Activated CD8-positive, alpha-beta memory T cell treated with anti-CD3 and anti-CD28 coated beads for 4 hours (primary cell): Measurements from ENCODE around the gene ZNF646.

Experiments used
- DNase-seq, 2 donors: peaks; one replicate each; pipeline ENCODE4 v3.0.0-alpha.2; 2020; ENCODE audit warnings: low read depth in 2 of 2

Gene ZNF646

DNA sequence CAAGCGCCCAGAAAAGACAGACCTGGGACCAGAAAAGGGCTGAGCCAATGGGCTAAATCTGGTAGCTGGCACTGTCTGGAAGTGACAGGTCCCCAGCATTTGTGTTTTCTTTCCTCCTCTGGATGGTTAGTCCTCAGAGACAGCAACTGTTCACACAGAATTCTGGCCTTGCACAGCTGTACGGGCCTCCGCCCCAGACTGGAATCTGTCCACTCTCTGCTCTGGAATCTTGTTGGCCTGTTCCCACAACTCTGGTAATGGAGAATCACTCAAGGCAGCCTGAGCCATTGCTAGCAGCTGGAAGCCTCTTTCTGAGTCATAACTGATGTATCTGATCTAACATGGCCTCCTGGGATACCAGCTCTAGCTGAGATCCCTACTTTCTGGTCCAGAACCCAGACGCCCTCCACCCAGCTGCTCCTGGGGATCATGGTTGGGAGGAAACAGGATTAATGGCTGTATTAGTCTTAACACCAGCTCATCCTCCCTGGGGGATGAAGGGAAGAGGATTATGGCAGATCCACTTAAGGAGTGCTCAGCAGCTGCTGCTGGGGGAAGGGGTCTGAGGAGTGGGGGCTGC lies 9.2 kb upstream of the ZNF646 start:
- no peak for DNase-seq

DNA sequence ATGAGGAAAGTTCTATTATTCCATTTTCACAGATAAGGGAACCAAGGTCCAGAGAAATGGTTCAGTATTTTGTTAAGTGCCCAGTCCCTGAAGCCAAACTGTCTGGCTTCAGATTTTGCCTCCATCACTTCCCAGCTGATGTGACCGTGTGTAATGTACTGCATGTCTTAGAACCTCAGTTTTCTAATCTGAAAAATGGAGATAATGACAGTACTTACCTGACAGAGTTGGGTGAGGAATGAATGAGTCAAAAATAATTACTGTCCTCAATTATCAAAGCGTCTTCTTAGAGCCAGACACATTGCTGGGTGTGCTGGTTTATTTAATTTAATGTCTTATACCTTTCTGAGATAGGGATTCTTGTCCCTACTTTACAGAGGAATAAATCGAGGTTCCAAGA lies 6.9 kb upstream of the ZNF646 start:
- no peak for DNase-seq

DNA sequence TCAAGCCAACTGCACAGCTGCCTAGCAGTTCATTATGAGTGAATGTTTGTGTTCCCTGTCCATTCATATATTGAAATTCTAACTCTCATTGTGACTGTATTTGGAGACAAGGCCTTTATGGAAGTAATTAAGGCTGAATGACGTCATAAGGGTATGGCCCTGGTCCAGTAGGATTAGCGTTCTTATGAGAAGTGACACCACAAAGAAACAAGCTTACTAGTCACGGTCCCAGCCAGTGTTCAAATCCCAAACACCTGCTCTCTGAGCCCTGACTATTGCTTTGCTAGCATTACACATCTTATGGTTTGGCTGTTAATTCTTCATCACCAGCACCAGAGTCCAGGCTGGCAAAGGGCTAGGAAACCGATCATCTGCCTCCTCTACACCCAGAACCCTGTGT lies 2.4 kb upstream of the ZNF646 start:
- no peak for DNase-seq

DNA sequence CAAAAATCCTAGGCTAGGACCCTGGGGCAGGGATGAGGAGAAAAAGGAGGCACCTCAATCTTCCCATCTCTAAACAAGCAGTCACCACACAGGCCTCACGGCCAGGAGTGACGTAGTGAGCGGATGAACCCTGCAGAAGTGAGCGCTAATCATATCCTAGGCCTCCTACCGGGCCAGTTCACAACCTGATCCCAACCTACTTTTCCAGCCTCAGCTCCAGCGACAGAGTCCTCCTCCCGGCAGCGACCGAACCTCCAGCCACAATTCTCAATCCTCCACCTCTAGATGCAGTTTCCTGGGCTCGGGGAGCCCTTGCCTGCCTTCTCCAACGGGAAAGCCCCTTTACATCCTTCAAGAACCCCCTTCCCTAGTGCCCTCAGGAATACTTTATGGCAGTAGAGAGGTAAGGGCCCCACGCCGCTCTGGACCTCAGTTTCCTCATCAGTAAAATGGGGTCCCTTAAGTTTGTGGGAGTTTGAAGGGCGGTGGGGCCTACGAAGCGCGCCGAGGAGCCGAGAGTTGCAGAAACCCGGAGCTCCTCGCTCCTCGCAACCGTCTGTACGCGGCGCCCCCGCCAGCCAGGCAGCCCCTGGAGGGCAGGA lies 1.6 kb upstream of the ZNF646 start:
- DNase-seq = no peak

DNA sequence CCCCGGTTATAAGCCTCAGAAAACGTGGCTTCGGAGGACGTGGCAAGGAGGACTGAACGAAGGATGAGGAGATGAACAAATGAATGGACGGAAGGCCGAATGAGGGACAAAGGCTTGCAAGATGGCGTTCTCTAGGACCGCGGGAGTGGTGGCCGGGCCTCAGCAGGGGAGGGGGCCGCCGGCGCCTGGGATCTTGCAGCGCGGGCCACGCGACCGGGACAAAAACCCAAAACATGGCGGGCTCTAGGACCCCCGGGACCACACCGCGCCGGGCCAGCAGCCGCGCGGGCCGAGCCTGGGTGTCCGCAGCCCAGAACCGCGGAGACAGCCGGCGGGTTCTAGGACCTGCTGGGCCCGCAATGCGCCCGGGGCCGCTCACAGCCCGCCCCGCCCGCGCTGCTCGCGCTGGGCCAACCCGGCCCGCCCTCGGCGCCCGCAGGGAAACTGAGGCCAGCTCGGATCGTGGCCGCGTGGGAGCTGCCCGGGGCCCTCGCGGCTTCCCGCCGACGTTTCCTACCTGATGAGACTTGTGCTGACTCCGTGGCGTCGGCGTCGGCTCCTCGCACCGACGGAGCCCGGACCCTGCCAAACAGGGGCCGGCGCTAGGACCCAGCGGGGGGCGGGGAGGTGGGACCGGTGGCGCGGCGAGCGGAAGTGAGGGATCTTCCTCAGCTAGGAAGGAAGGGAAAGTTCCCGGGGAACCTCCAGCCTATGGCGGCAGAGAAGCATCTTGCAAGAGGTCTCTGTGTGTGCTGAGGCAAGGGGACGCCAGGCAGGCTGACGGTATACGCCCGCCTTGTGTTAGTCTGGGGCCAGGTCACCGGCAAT lies 866 bp upstream of the ZNF646 start:
- peak; percentile 69 to 74 for DNase-seq

DNA sequence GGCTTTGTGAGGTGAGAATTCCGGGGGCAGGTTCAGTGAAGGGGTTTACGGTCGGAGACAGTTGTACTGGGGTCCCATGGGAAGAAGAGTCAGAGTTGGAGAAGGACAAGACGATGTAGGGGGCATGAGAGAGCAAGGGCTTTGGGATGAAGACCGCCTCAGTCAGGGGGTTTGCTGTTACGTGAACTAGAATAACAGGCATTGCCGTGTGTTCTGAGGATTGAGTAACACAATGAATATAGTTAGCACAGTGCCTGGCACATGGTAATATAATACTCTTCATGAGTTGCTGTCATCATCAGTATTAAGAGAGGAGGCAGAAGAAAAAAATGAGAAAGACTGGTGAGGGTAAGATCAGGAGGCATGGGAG lies 577 bp downstream of the ZNF646 start:
- no peak for DNase-seq

DNA sequence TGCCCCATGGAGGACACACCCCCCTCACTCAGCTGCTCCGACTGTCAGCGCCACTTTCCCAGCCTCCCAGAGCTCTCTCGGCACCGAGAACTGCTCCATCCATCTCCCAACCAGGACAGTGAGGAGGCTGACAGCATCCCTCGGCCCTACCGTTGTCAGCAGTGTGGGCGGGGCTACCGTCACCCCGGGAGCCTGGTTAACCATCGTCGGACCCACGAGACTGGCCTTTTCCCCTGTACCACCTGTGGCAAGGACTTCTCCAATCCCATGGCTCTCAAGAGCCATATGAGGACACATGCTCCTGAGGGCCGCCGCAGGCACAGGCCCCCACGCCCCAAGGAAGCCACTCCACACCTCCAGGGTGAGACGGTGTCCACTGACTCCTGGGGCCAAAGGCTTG lies 2.1 kb downstream of the ZNF646 start:
- DNase-seq = no peak

DNA sequence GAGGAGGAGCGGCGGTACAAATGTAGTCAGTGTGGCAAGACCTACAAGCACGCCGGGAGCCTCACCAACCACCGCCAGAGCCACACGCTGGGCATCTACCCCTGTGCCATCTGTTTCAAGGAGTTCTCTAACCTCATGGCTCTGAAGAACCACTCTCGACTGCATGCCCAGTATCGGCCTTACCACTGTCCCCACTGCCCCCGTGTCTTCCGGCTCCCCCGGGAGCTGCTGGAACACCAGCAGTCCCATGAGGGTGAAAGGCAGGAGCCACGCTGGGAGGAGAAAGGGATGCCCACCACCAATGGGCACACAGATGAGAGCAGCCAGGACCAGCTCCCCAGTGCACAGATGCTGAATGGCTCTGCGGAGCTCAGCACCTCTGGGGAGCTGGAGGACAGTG lies 2.8 kb downstream of the ZNF646 start:
- no peak for DNase-seq

DNA sequence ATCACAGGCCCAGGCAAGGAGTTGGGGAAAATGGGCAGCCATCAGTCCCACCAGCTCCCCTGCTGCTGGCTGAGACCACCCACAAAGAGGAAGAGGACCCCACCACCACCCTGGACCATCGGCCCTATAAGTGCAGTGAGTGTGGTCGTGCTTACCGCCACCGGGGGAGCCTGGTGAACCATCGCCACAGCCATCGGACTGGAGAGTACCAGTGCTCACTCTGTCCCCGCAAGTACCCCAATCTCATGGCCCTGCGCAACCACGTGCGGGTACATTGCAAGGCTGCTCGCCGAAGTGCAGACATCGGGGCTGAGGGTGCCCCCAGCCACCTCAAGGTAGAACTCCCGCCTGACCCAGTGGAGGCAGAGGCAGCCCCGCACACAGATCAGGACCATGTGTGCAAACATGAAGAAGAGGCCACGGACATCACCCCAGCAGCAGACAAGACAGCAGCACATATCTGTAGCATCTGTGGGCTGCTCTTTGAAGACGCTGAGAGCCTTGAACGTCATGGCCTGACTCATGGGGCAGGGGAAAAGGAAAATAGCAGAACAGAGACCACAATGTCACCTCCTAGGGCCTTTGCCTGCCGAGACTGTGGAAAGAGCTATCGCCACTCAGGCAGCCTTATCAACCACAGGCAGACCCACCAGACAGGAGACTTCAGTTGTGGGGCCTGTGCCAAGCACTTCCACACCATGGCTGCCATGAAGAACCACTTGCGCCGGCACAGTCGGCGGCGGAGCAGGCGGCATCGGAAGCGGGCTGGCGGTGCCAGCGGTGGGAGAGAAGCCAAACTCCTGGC lies 3.6 kb downstream of the ZNF646 start:
- DNase-seq = no peak

DNA sequence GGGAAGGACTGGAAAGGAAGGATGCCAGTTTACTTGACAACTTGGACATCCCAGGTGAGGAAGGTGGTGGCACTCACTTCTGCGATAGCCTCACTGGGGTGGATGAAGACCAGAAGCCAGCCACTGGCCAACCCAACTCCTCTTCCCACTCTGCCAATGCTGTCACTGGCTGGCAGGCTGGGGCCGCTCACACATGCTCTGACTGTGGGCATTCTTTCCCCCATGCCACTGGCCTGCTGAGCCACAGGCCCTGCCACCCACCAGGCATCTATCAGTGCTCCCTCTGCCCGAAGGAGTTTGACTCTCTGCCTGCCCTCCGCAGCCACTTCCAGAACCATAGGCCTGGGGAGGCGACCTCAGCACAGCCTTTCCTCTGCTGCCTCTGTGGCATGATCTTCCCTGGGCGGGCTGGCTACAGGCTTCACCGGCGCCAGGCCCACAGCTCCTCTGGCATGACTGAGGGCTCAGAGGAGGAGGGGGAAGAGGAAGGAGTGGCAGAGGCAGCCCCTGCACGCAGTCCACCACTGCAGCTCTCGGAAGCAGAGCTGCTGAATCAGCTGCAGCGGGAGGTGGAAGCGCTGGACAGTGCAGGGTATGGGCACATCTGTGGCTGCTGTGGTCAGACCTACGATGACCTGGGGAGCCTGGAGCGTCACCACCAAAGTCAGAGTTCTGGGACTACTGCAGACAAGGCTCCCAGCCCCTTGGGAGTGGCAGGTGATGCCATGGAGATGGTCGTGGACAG lies 4.5 kb downstream of the ZNF646 start:
- no peak for DNase-seq

DNA sequence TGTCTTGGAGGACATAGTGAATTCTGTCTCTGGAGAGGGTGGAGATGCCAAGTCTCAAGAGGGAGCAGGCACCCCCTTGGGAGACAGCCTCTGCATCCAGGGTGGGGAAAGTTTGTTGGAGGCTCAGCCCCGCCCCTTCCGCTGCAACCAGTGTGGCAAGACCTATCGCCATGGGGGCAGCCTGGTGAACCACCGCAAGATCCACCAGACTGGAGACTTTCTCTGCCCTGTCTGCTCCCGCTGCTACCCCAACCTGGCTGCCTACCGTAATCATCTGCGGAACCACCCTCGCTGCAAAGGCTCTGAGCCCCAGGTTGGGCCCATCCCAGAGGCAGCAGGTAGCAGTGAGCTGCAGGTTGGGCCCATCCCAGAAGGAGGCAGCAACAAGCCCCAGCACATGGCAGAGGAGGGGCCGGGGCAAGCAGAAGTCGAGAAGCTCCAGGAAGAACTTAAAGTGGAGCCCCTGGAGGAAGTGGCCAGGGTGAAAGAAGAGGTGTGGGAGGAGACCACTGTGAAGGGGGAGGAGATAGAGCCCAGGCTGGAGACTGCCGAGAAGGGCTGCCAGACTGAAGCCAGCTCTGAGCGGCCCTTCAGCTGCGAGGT lies 5.2 kb downstream of the ZNF646 start:
- DNase-seq = no peak

DNA sequence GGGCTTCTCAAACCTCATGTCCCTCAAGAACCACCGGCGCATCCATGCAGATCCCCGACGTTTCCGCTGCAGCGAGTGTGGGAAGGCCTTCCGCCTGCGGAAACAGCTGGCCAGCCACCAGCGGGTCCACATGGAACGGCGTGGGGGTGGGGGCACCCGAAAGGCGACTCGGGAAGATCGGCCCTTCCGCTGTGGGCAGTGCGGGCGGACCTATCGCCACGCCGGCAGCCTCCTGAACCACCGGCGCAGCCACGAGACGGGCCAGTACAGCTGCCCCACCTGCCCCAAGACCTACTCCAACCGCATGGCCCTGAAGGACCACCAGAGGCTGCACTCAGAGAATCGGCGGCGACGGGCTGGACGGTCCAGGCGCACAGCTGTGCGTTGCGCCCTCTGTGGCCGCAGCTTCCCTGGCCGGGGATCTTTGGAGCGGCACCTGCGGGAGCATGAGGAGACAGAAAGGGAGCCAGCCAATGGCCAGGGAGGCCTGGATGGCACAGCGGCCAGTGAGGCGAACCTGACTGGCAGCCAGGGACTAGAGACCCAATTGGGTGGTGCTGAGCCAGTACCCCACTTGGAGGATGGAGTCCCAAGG lies 5.9 kb downstream of the ZNF646 start:
- no peak for DNase-seq

DNA sequence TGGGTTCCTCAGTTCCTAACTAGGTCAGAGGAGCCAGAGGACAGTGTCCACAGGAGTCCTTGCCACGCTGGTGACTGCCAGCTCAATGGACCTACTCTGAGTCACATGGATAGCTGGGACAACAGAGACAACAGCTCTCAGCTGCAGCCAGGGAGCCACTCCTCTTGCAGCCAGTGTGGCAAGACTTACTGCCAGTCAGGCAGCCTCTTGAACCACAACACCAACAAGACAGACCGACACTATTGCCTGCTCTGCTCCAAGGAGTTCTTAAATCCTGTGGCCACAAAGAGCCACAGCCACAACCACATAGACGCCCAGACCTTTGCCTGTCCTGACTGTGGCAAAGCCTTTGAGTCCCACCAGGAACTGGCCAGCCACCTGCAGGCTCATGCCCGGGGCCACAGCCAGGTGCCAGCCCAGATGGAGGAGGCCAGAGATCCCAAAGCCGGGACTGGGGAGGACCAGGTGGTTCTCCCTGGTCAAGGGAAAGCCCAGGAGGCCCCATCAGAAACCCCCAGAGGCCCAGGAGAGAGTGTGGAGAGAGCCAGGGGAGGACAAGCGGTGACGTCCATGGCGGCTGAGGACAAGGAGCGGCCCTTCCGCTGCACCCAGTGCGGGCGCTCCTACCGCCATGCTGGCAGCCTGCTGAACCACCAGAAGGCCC lies 6.7 kb downstream of the ZNF646 start:
- DNase-seq = no peak

DNA sequence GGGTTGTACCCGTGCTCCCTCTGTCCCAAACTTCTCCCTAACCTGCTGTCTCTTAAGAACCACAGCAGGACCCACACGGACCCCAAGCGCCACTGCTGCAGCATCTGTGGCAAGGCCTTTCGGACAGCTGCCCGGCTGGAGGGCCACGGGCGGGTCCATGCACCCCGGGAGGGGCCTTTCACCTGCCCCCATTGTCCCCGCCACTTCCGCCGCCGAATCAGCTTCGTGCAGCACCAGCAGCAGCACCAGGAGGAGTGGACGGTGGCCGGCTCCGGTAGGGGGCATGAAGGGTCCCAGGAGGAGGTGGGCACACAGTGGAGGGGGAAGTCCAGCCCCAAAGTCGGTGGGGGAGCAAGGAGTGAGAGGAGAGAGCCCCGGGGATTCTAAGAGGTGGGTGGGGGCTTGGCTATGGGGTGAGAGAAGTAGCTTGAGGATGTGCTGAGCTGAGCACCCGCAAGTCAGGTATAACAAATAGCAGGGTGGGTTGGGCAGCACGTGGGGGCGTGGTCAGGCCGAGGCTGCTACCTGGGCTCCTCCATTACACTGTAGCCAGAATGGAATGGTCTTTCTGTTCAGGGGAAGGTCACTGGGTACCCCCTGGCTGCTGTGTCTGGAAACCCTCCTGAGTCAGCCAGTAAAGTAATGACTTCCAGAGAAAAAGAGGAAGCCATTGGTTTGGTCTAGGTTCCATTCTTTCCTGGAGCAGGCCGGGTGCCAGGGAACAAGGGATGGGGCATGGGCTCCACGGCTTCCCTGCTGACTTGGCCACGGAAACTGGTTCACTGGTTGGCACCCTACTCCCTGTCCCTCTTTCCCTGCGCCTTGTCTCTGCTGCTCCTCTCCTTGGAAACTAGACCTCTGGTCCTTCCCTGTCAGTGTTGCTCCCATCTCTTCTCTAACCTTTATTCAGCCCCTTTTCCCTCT lies 7.5 kb downstream of the ZNF646 start:
- DNase-seq = no peak

DNA sequence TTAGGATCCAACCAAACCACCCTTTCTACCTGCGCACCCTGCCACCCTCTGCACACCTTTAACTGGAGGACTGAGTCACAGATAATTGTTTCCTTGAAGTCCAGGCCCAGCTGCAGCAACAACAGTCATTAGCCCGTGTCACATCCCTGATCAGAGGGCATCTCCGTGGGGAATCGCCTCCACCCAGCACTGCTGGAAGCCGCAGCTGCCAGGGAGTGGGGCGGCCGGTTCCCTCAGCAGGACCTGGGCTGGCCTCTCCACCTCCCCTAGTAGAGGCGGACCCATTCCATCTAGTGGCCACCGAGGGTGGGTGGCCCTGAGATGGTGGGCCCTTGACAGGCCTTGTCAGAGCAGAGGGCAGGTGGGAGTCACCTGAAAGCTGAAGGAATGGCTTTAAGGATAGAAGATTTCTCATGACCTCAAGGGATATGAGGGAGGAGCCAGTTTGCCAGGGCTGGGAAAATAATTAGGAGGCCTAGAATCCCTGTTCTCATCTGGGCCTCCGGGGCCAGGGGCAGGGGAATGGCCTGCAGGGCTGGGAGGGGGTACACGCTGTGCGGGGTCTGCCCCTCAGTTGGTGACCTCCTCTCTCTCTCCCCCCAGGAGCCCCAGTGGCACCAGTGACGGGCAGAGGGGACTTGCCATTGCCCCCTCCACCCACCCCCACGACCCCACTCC lies 8.3 kb downstream of the ZNF646 start:
- DNase-seq = no peak

DNA sequence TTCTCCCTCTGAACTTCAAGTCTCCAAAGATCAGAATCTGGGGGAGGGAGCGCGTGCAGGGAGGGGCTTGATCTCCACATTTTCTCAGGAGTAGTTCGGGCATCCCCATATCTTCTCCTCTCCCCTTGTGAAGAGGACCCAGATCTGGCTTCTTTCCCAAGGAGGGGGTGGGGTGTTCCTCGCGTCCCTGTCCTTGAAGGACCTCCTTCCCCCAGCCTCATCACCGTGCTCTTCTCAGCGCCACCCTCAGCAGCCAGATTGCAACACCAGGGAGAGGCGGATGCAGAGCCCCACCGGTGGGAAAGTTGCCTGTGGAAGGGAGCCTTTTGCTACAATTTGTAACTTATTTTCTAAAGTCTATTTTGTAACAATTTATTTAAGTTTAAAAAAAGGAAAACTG lies 8.9 kb downstream of the ZNF646 start:
- DNase-seq = no peak

DNA sequence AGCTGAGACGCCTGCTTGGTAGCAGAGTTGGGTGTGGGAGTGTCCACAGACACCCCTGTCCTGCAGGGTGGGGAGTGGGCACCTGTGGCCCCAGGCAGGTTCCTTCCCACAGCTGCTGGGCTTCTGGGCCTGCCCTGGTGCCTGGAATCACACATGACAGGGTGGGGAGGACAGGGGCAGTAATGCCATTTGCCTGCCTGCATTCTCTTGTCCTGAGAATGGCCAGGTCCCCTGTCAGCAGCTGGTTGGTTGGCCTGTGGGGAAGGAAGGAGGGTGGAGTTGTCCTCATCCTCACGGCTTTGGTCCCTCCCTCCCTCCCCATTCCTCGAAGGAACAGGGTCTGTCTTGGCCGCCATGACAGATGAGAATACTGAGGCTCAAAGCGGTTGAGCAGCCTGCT lies 9.3 kb downstream of the ZNF646 start:
- DNase-seq = no peak

DNA sequence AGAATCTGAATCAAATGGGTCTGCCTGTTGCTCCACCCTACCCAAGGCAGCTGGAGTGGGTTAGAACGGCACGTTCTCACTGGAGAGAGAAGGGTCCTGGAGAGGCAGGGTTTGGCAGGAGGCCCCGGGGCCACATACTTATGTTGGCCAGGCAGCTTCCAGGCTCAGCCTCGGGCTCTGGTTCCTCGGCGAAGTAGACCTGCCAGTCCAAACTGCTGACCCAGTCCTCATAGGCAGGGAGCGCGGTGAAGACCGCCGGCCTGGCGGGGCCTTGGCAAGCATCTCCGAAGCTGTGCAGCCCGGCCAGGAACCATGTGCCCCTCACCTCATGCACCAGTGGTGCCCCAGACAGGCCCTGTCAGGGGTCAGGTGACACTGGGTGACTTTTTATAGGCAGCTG lies 9.8 kb downstream of the ZNF646 start:
- no peak for DNase-seq
